SKM-1 (cell line): ENCODE results near the gene IGFL2.
"Not testable (repeated sequence)": the region's sequence is repeated elsewhere in the genome, so short reads cannot be mapped to it uniquely, and the experiment has no call there.

Source experiments
- DNase-seq: peaks from one replicate; lab custom pipeline; 2025; ENCODE audit not compliant: unreplicated experiment; lab: John Stamatoyannopoulos, UW

Gene IGFL2

DNA sequence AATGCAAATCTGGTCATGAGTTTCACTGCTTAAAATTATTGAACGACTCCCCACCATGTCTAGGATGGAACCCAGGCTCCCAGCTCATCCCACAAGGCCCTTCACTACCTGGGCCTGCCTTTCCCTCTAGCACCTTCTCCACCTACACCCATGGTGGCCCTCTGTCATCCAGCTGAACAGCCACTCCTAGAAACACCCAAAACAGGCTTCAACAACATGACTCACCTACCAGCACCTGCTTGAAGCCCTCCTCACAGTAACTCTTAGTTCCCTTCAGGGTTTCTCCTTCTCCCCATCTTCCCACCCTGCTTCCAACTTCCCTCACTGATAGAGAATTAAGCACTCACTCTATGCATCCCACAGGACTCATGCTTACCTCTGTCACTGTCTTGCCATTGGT, 6.6 kb upstream of the IGFL2 start:
- DNase-seq, result no peak

GRCh38 chr19:46142294-46142693, 5.7 kb upstream of the IGFL2 start:
- no peak for DNase-seq

GRCh38 chr19:46144756-46145155, 3.3 kb upstream of the IGFL2 start:
- no peak for DNase-seq

GRCh38 chr19:46147166-46147740, 785 bp upstream of the IGFL2 start:
- DNase-seq, result no peak

- no peak for DNase-seq
These were observed 2.6 kb downstream of the IGFL2 start for GRCh38 chr19:46150606-46151005.

DNA sequence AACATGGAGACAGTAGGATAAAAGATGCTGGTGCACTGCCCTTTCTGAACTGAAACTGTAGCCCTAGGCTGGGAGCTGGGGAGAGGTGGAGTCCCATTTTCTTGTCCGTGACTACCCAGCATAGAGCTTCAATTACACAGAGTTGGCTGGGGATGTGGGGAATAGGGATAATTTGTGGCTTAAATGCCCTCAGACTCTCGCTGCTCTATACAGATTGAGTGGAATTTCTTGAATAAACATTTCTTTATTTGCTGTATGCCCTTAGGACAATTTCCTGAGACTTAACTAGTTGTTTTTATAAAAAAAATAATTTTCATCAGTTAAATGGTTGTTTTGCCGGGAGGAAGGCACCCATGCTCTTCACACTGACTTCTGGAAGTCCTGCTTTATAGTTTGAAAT, 7.2 kb downstream of the IGFL2 start:
- DNase-seq, result no peak

- DNase-seq, result no peak
These were observed 11.6 kb downstream of the IGFL2 start for GRCh38 chr19:46159418-46160232.

- DNase-seq, result no peak
These were observed 12.3 kb downstream of the IGFL2 start for GRCh38 chr19:46160233-46160775.

DNA sequence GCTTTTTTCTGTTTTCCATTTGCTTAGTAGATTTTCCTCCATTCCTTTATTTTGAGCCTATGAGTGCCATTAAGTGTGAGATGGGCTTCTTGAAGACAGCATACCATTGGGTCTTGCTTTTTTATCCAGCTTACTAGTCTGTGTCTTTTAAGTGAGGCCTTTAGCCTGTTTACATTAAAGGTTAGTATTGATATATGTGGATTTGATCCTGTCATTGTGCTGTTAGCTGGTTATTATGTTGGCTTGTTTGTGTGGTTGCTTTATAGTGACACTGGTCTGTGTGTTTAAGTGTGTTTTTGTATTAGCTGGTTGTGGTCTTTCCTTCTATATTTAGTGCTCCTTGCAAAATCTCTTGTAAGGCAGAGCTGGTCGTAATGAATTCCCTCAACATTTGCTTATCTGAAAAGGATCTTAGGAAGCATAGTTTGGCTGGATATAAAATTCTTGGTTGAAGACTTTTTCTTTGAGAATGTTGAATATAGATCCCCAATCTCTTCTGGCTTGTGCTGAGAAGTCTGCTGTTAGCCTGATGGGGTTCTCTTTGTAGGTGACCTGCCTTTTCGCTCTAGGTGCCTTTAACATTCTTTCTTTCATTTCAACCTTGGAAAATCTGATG, 13.7 kb downstream of the IGFL2 start:
- not testable (repeated sequence) for DNase-seq

GRCh38 chr19:46162731-46163130, 14.7 kb downstream of the IGFL2 start:
- DNase-seq, result no peak

GRCh38 chr19:46173886-46174480, 25.9 kb downstream of the IGFL2 start:
- no peak for DNase-seq

GRCh38 chr19:46176116-46176860, 28.2 kb downstream of the IGFL2 start:
- no peak for DNase-seq

DNA sequence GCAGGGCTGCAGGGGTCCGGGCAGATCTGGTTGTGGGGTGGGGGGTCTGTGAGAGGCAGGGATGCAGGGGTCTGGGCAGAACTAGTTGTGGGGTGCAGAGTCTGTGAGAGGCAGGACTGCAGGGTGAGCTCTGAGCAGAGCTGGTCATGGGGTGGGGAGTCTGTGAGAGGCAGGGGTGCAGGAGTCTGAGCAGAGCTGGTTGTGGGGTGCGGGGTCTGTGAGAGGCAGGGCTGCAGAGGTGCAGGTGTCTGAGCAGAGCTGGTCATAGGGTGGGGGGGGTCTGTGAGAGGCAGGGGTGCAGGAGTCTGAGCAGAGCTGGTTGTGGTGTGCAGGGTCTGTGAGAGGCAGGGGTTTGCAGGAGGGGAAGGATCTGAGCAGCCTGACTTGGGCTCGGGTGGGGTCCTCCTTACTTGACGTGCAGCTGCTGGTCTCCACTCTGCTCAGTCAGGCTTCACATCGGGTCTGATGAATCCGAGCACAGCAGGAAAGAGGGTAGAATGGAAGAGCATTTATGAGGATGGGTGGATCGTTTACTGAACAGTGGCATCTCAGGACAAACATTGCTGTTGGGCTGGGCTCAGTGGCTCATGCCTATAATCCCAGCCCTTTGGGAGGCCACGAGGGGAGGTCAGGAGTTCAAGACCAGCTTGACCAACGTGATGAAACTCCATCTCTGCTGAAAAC, 31.2 kb downstream of the IGFL2 start:
- no peak for DNase-seq

DNA sequence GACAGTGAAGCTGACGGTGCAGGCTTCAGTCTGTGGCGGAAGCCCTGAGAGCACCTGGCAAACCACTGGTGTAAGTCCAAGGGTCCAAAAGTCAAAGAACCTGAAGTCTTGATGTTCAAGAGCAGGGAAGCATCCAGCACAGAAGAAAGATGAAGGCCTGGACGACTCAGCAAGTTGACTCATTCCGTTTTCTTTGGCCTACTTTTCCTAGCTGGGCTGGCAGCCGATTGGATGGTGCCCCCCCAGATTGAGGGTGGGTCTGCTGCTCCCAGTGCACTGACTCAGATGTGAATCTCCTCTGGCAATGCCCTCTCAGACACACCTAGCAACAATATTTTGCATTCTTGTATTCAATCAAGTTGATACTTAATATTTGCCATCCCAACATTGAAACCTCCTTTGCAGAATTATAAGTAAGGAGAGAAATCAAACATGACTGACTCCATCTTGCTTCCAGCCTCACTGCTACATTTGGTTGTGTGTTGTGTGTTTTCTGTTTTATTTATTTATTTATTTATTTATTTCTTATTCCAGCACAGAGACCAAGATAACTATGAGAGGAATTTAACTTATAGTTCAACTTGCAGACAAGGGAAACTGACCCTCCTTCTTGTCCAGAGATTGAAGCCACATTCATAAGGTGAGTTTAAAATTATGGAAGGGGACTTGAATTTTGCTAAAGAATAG, 32.8 kb downstream of the IGFL2 start:
- DNase-seq, result no peak

DNA sequence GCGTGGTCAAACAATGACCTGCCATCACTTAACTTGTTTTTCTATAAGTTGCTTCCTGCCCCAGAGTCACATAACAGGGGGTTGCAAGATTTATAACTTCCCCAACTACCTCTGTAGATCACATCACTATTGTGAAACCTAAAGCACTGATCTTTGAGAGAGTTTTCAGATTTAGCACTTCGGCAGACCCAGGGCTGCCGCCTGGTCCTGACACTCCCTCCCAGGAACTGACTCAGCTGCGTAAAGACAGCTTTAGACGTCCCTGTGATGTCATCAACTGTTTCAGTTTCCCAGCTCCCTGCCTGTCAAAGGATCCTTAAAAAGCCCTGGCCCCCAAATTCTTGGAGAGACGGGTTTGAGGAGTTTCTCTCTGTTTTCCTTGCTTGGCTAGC, 33.3 kb downstream of the IGFL2 start:
- DNase-seq, result no peak

- no peak for DNase-seq
These were observed 34.4 kb downstream of the IGFL2 start for GRCh38 chr19:46182476-46182875.

DNA sequence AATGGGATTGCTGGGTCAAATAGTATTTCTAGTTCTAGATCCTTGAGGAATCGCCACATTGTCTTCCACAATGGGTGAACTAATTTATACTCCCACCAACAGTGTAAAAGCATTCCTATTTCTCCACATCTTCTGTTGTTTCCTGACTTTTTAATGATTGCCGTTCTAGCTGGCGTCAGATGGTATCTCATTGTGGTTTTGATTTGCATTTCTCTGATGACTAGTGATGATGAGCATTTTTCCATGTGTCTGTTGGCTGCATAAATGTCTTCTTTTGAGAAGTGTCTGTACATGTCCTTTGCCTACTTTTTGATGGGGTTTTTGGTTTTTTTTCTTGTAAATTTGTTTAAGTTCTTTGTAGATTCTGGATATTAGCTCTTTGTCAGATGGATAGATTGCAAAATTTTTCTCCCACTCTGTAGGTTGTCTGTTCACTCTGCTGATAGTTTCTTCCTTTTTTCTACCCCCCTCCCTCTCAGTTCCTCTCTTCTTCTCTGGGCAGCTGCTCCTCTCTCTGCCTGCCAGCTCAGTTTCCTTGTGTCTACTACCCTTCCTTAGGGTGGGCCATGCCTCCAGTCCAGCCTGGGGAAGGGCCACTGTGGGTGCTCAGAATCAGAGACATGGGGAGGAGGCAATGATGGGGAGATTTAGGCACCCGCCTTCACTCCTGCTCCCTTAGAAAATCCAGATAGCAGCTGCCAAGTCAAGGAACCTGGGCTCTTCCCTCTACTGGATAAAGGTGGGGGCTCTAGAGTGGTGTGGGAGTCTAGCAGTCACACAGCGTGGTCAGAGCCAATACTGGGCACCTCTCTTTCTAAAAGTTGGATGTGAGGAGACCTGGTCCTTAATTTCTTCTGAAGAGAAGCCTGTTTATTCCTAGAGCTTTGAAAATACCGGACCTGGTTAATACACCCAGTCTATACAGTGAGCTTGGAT, 37.0 kb downstream of the IGFL2 start:
- DNase-seq, result not testable (repeated sequence)

DNA sequence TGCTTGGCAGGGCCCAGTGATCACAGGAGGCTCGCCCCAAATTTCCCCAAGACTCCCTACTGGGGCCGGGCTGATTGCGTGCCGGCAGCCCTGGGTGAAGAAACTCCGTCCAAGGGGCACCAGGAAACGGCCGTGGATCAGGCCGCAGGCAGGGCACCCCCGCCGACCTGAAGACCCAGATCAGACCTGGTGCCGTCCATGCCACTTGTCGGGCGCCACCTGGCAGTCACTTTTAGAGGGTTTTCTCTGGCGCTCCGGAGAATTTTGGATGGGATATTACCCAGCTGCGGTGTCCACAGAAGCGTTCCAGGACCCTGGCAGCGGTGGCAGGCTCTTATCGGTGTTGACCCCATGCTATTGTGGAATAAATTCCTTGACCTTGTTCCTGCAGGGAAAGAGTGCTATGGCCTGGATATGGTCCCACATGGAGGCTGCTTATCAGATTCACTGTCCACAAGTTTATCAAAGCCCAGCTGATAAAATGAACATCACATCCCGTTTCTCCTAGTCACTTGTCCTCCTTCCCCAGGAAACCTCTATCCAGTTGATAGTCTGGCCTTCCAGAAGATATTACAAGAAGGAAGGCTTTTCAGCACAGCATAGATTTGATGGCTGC, 38.2 kb downstream of the IGFL2 start:
- DNase-seq, result no peak
